HG02981 (cell line): ENCODE data around the gene LYRM1.

Experiments
- ATAC-seq: cut with Tn5 transposase; IDR thresholded peaks from one replicate; pipeline ENCODE4 v1.9.1; 2021; ENCODE audit warnings: mild to moderate bottlenecking, moderate library complexity; ENCODE audit not compliant: unreplicated experiment

The LYRM1 gene

GRCh38 chr16:20871941-20872815 lies 28.4 kb upstream of the LYRM1 start:
- no peak for ATAC-seq

GRCh38 chr16:20873331-20873730 lies 27.2 kb upstream of the LYRM1 start:
- no peak for ATAC-seq

GRCh38 chr16:20874088-20874581 lies 26.4 kb upstream of the LYRM1 start:
- ATAC-seq = no peak

- ATAC-seq = no peak
These were observed 25.3 kb upstream of the LYRM1 start for GRCh38 chr16:20875355-20875650.

GRCh38 chr16:20878682-20879147 lies 21.9 kb upstream of the LYRM1 start:
- ATAC-seq = no peak

GRCh38 chr16:20879175-20880040 lies 21.2 kb upstream of the LYRM1 start:
- no peak for ATAC-seq

GRCh38 chr16:20880867-20881502 lies 19.6 kb upstream of the LYRM1 start:
- ATAC-seq = no peak

GRCh38 chr16:20881503-20881878 lies 19.1 kb upstream of the LYRM1 start:
- ATAC-seq = no peak

- no peak for ATAC-seq
These were observed 16.9 kb upstream of the LYRM1 start for GRCh38 chr16:20883554-20884239.

- no peak for ATAC-seq
These were observed 16.4 kb upstream of the LYRM1 start for GRCh38 chr16:20884240-20884556.

GRCh38 chr16:20886320-20886719 lies 14.3 kb upstream of the LYRM1 start:
- ATAC-seq = no peak

- ATAC-seq = no peak
These were observed 13.4 kb upstream of the LYRM1 start for GRCh38 chr16:20887207-20887606.

GRCh38 chr16:20889625-20890275 lies 10.8 kb upstream of the LYRM1 start:
- no peak for ATAC-seq

- ATAC-seq = no peak
These were observed 6.2 kb upstream of the LYRM1 start for GRCh38 chr16:20894388-20894787.

GRCh38 chr16:20897253-20897897 lies 3.2 kb upstream of the LYRM1 start:
- no peak for ATAC-seq

GRCh38 chr16:20897922-20898321 lies 2.6 kb upstream of the LYRM1 start:
- no peak for ATAC-seq

- ATAC-seq = no peak
These were observed 1.5 kb upstream of the LYRM1 start for GRCh38 chr16:20899071-20899470.

- no peak for ATAC-seq
These were observed 883 bp upstream of the LYRM1 start for GRCh38 chr16:20899477-20900298.

GRCh38 chr16:20901068-20901435 lies 481 bp downstream of the LYRM1 start:
- ATAC-seq = peak; percentile 4
